OCI-M1 (cell line): ENCODE results near the gene RNF214.

ENCODE experiments used
- DNase-seq: peaks from one replicate; lab custom pipeline; 2025; lab: John Stamatoyannopoulos, UW

Gene RNF214

DNA sequence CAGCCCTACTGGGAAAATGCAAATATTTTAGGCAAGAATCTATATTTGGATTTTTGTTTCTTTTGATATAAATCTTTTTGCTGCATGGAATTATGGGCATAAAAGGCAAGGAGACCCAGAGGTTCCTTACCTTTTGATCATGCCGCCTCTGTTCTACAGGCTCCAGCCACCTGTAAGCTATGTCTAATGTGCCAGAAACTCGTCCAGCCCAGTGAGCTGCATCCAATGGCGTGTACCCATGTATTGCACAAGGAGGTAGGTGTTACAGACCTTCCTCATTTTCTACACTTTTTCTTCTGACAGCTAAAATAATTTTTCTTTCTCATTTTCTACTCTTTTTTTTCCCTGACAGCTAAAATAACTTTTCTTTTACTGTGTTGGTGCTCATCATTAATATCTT is 50.5 kb downstream of the RNF214 start:
- DNase-seq = no peak

DNA sequence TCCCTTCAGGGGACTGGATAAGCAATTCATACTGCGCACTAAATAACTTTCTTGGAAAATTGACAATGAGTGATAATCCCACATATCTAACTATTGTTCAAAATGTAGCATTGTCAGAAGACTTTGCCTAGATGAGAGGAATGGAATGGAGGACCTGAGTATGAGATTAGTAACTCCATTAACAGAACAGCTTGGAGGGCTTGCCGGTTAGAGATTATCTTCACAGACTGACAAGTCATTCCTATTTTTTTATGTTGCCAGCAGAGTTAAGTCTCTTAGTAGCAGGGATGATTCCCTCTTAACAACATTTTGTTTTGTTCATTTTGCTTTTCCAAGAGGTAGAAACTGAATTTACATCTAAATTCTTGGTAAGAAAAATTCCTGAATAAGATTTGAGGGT is 51.6 kb downstream of the RNF214 start:
- DNase-seq = no peak

DNA sequence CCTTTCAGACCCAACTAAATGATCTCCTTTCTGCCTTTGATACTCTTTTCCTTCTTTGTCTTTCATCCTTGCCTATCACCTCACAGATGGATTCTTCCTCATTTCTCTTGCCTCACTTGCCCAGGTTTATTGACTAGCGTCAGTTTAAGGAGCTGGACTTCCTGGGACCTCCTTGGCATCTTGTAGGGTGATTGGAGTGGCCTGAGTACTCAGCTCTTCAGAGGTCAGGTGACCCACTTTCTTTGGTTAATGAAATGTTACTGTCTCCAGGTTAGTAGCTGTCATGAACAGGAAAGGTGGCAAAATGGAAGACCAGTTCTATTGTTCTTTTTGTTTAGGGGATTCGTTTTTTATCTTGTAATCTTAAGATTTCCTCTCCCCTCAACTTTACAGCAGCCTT is 54.1 kb downstream of the RNF214 start:
- no peak for DNase-seq

DNA sequence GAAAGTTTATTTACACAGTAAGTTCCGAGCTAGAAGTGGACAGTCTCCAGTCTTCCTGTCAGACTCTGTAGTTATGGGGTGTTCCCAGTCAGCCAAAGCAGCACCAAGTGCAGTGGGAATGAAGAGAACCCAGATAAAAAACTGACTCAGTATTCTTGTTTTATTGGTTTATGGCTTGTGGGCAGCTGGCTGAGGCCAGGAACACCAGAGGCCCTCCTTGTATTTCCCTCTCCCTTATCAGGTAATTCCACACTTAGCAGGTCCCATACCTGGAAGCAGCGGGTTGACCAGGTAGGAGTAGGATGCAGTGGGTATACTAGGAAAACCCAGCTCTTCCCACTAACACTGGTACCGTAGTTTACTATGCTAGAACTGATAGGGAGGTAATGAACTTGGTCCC is 55.2 kb downstream of the RNF214 start:
- DNase-seq = no peak

DNA sequence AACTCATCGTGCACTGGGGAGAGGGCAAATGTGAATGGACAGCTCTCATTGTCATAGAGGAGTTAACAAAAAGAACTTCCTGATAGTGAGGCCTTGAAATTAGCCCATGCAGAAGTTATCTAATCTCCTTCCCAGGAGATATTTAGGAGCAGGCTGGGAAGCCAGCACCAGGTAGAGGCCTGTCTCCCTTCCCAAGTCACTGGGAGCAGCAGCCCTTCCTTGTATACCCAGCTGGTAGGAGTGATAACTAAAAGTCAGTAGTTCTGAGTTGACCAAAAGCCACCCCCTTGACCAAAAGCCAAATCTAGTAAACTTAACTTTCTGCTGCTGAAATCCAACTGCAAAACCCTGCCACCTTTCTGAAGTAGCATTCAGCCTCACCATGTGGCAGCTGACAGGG is 57.3 kb downstream of the RNF214 start:
- no peak for DNase-seq

DNA sequence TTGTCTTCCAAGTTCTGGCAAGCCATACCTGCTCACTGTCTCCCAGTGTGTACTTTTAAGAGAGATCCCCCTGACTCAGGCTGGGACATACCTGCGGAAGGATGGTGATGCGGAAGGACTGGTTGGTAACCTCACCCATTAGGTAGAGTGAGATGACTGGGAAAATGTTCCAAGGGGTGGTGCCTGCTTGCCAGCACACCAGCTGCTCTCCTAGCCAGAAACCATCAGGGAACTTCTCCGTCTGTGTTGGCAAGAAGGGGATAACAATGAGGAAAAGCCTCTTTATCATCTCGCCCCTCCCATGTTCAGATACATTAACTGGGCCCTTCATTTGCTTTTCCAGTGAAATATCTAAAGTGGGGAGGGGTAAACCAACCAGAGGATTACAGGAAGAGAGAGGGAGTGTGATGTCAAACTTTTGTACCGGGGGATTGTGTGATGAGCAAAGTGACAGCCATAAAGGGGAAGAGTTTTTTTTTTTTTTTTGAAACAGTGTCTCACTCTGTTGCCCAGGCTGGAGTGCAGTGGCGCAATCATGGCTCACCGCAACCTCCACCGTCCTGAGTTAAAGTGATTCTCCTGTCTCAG is 58.4 kb downstream of the RNF214 start, which contains the start of gene BACE1-AS:
Gene BACE1-AS (plus strand): TSS at position 538 of the 588 bp plus-strand sequence.
- DNase-seq = no peak

DNA sequence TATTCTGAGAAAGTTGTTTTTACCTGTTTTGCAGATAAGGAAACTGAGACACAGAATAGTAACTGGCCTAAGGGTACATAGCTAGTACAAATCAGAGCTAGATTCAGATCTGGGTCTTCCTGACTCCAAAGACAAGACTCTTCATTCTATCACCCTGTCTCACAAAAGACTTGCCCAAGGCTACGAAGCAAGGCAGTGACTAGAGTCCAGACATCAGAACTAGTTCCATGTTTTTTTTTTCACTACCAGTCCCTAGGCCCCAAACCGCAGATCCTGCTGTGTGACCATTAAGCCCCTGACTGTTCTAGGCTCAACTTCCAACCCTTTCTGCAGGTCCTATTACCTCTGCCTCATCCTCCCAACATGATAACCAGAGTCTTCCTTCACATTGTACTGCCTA is 60.1 kb downstream of the RNF214 start:
- no peak for DNase-seq

DNA sequence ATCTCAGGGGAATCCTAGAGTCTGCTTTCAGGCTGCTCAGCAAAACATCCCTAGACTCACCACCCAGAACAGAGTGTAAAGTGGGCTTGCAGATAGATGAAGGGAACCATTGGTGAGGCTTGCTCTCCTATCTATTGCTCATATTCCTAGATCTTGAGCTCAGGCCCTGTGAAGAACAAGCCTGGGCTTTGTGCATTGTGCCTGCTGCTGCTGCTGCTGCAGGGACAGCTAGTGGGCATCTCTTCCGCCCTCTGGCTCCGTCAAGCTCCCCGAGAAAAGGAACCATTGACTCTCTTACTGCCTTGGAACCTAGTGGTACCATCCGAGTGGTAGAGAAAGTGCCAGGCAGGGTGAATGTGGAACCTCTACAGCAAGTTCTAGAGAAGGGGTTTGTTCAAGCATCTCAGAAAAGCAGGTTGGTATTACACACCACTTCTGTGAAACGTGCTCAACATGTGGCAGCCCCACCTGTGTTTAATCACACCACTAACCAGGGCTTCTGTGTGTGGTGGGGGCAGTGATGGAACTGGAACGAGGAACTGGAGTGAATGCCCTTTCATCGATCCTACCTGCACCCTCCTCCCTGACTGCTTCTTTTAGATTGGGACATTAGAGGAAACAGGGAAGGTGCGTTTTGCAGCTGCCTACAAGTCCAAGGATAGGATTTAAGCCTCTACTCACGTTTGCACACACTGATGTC is 63.1 kb downstream of the RNF214 start:
- DNase-seq = no peak

DNA sequence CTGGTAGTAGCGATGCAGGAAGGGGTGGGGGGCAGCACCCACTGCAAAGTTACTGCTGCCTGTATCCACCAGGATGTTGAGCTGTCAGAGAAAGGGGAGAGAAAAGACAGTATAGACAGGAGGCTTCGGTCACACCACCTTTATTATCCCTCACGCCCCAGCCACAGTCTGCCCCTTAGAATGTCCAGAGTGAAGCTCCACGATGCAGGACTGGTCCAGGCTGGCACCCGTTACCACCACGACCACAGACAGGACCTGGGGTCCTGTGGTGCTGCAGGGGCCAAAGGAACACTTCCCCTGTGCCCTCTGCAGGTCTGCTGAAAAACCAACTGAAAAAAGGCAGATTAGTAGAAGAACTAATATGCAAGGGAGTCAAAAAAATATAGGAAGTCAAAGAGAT is 64.4 kb downstream of the RNF214 start:
- DNase-seq = no peak

DNA sequence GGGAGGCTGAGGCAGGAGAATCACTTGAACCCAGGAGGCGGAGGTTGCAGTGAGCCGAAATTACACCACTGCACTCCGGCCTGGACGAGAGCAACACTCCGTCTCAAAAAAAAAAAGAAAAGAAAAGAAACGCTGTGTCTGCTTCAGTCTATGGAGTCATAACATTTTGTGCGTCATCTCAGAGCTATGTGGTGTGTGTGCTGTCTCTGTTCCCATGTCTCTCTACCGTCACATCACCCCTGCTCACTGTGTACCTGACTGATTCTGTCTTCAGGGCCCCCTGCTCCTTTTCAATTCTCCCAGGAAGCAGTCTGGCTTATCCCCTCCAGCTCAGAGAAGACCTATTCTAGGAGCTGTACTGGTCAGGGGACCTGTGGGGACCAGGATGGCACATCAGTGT is 65.7 kb downstream of the RNF214 start:
- no peak for DNase-seq

DNA sequence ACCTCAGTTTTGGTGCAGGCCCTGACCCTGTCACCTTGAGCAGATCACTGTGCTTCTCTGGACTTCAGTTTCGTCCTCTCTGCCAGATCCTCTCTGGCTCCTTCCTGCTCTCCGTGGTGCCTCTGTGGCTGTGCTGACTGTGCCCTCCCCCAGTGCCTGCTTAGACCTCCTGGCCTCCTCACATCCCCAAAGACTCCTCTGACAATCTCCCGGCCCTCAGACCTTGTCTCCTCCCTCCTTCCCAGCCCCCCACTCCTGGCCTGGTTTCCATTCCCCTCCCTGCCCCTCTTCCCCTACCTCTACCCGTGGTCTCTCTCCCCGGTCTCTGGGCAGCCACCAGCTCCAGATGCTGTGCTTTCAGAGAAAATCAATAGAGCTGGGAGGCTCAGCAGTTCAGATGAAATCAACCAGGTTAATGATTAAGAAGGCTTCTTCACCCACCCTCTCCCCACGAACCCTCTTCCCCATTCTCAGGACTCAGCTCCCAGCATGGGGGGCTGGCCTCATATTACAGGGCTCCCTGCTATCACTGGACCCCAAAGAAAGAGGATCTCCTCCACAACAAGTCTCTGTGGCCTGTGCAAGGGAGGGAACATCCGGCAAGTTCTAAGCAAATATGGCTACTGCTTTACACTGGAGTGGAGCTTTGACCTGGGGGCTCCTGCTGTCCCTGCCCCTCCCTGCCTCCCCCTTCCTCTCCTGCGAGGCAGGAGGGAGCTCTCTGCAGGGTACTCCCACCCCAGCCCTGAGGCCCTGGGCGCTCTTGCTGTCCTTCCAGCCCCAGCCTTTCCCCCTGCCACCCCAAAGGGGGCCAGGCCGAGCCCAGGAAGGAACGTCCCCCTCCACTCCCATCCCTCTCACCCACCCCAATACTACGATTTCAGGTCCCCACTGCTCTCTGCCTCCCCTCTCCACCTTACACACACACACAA is 67.1 kb downstream of the RNF214 start:
- DNase-seq = no peak

DNA sequence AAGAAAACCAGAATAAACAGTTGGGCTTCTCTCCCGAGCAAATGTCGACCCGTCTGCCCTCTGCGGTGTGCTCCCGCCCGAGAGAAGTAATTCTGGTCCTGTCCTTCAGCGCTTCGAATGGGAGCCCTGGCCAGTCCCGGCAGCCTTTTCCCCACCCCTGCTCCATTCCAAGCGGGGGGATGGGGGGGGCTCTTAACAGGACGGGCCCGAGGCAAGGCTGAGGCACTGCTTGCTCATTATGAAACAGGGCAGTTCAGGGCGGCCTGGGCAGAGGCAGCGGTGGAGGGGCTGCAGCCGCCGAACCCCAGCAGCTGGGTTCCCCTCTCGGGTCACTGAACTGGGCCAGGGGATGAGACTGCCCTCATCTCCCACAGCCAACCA is 67.8 kb downstream of the RNF214 start:
- no peak for DNase-seq

DNA sequence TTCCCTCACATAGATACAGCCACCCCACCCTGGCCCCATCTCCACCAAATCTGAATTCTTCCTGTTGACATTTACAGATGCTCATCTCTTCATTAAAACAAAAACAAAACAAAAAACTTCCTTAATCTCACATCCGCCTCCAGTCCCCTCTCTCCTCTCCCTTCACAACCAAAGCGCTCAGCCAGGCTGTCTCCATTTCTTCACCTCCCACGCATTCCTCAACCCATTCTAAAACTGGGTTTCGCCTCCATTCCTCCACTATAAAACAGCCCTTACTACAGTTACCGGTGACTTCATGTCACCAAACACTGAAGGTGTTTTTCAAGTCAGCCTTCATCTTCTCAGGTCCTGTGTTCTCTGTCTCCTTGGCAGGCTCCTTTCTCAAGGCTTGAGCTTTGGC is 68.3 kb downstream of the RNF214 start:
- no peak for DNase-seq

DNA sequence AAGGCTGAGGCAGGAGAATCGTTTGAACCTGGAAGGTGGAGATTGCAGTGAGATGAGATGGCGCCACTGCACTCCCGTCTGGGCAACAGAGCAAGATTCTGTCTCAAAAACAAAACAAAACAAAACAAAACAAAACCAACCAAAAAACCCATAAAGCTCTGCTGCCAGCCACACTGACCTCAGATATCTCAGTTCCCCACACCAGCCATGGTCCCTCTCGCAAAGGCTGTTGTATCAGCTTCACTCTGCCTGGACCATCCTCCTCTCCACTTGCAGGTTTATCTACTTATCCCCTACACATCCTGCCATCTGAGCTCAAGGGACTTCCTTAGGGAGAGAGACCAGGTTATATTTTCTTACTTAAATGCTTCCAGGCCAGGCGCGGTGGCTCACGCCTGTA is 69.8 kb downstream of the RNF214 start:
- DNase-seq = no peak

DNA sequence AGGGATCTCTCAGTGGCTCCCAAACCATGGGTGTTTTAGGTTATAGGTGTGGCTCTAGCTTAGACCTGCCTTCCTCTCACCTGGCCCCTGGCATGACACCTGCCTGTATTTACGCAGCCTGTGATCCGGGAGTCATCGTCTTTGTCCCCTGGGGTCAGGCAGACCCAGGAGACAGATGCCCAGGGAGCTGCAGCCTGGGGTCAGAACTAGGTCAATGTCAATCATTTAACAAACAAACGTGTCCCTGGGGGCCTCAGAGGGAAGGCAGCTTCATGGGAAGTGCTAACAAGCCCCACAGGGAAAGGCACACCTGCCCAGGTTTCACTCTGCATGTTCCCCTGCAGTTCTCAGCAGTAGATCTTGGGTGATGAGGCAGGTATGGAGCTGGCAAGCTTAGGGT is 70.6 kb downstream of the RNF214 start:
- DNase-seq = no peak

DNA sequence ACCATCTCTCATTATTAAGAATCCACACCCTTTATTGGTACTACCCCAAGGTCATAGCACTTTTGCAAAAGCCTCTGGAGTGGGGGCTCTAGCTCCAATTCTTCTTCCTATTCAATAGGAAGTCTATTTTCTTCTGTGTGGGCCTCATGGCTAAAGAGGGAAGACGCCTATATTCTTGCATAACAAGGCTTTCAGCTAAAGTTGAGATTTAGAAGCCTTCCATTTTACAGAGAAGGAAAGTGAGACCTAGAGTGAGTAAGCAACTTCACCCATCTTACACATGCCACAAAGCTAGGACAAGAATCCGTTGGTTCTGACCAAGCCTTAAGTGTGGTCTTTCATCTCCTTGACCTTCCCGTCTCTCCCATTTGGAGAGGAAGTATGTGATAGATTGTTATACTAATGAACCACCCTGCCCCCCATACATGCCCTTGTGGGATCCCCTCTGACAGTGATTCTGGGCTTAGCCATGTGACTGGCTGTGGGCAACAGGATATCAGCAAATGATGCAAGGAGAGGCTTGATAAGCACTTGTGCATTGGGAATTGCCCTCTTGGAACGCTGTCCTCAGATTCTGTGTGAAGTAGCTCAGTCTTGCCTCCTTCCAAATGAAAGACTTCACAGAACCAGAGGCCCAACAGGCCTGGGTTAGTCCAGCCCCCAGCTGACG is 71.3 kb downstream of the RNF214 start:
- DNase-seq = peak; percentile 78

DNA sequence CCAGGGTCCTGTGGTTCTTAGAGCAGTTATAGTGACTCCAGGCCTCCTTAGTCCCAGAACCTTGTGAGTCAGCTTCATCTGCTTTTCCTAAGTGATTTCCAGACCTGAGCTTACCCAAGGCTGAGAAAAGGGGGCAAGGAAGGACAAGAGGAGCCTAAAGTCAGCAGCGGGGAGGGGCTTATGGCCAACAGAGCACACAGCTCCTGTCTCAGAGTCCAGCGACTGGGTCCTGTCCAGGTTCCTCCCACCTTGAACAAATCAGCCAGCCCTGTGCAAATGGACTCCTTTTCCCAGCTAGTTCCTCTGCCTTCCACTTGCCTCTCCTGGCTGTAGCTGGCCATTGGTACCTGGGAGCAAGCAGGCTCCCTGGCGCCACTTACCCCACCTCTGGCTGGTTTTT is 72.7 kb downstream of the RNF214 start:
- no peak for DNase-seq

DNA sequence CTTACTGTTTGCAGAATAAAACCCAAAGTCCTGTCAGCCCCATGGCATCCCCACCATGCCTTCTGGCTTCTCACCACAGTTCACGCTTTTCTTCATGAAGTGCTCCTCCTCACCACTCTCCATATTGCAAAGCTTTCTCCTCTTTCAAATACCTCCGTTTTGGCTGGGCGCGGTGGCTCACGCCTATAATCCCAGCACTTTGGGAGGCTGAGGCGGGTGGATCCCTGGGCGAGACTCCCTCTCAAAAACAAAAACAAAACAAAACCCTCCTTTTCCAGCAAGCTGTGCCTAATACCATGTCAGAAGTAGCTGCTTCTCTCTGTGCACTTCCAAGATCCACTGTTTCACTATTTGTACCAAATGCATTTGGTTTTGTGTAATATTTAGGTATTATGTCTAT is 76.8 kb downstream of the RNF214 start:
- no peak for DNase-seq

DNA sequence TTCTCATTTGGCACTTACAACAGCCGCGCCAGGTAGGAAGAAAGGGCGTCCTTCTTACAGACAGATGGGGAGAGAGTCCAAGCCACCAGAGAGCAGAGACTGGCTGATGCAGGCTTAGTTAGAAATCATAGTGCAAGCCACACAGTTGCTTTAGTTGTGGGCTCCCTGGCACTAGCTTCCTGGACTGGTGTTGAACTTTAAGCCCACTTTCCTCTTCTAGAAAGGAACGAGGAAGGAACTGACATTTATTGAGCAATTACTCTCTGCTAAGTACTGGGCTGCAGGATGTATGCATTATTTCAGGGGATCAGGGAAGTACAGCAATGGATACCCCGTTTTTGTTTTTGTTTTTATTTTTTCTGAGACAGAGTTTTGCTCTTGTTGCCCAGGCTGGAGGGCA is 80.6 kb downstream of the RNF214 start:
- DNase-seq = no peak

DNA sequence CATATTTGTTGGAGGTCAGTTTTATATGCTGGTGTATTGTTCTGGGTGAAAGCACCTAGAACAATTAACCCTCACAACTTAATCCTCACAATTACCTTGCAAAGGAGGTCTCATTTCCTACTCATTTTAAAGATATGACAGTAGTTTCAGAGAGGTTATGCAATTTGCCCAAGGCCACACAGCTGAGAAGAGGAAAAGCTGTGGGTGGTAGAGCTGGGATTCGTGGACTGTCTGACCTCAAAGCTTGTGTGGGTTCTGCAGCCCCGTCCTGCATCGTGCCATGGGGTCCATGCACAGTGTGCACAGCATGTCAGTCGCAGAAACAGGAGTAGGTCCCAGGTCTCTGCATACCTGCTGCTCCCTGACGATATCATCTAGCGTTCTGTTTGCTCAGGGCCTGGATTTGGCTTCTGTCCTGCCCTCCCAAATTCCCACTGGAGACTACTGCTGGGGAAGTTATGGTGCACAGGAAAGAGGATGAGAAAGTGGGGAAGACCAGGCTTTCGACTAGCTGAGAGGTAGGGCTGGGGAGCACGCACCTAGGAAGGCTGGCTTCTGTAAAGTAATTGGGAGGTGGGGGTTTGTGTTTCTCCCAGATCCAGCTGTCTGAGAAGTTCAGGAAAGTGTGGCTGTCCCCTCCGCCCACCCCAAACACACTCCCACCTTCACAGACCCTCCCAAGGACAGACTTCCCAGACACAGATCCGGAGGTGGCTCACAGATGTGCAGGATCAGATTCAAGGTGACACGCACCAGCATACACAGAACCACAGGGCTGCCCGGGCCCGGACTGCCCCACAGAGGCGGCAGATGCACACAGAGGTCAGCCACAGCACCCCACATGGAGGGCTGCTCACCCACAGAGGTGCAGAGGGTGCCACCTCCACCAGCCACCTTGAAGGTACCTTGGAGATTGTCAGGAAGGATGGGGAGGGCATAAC is 81.6 kb downstream of the RNF214 start:
- no peak for DNase-seq

DNA sequence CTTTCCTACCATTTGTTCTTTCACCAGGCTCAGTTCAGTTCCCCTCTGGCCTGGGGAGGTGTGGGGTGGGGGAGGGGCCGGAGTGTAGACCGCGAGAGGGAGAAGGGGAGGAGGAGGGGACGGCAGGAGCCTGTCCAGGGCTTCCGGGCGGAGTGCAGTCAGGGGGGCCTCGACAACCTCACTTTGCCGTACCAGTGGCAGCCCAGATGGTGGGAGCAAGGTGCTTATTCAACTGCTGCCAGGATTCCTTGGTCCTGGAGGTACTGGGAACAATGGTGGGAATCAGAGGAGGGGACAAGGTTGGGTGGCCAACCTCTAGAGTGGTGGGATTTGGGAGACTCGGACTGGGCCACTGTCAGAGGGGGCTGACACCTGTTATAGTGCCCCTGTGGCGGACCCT is 82.4 kb downstream of the RNF214 start:
- peak; percentile 71 for DNase-seq
